ENCODE measurements around the gene GRID1.

Gene GRID1

DNA sequence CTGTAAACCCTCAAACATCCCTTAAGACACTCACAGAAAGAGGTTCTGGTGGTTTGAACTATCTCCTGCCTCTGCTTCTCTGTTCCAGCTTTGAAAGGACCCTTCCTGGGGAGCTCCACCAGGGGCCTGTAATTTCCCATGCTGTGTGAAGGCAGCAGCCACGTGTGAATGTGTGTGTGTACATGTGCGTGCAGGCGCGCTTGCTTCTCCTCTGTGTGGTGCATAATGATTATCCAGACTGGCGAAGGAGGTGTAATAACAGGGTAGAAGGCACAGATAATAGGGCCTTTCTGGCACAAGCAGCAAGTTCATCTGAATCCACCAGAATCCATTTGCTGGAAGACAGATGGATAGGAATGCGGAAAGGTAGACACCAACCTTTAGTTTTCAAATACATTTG lies 466.5 kb downstream of the GRID1 start:
- Histone ChIP-seq H3K9ac (ENCODE audit: low read depth, low read length) (no peak overlapping the region), H3K4me1 (ENCODE audit: insufficient read depth, low read length) (no peaks in the 10 kb centered on the region), H3K27ac (ENCODE audit: low read length) (no peak overlapping the region), H3K9me3 (ENCODE audit: insufficient read depth, low read depth, low read length) (no peaks in the 10 kb centered on the region), H3K36me3 (ENCODE audit: insufficient read depth, low read depth, low read length) (no peaks in the 10 kb centered on the region), H3K4me3 (ENCODE audit: low read length) (no peak overlapping the region), H3K27me3 (ENCODE audit: insufficient read depth, low read length) (no peaks in the 10 kb centered on the region)

DNA sequence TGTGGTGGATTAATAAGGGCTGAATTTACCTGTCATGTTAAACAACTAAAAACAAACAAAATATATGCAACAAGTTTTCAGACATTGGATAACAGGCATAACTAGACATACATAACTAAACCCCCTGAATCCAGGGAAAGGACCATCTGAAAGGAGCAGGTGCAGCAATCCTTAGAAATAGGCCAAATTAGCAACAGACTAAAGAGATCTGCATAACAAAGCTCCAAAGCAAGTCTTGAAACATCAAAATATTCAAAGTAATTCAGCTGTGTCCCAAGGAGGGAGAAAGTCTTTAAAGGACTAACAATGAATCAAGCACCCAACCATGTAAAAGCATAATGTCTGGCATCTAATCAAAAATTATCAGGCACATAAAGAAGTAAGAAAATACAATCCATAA lies 475.1 kb downstream of the GRID1 start:
- H3K4me3 ChIP-seq (ENCODE audit: low read length), result no peak overlapping the region
- no peak overlapping the region for H3K9ac ChIP-seq (ENCODE audit: low read depth, low read length)
- no peak overlapping the region for H3K27ac ChIP-seq (ENCODE audit: low read length)
- no peaks in the 10 kb centered on the region for H3K9me3 ChIP-seq (ENCODE audit: insufficient read depth, low read depth, low read length)
- H3K27me3 ChIP-seq (ENCODE audit: insufficient read depth, low read length), result no peaks in the 10 kb centered on the region
- H3K4me1 ChIP-seq (ENCODE audit: insufficient read depth, low read length), result peaks cover 18% of the 10 kb centered on the region
- H3K36me3 ChIP-seq (ENCODE audit: insufficient read depth, low read depth, low read length), result no peaks in the 10 kb centered on the region

DNA sequence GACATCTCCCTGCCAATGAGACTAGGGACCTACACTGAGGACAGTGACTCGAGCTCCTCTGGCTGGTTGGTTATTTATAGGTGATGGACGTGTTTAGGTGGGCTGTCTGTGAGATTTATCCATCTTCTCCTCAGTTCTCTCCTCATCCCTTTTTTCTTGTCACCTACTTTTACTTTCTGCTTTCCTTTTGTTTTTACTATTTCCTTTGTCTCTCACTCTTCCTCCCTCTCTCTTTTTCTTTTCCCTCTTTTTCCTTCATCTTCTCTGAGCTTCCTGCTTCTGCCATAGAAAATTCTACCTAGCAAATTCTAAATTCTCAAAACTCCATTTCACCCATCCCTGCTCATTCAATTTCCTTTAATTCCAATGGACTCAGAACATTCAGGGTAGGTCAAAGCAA lies 478.0 kb downstream of the GRID1 start:
- H3K27me3 ChIP-seq (ENCODE audit: insufficient read depth, low read length), result no peaks in the 10 kb centered on the region
- H3K36me3 ChIP-seq (ENCODE audit: insufficient read depth, low read depth, low read length), result no peaks in the 10 kb centered on the region

DNA sequence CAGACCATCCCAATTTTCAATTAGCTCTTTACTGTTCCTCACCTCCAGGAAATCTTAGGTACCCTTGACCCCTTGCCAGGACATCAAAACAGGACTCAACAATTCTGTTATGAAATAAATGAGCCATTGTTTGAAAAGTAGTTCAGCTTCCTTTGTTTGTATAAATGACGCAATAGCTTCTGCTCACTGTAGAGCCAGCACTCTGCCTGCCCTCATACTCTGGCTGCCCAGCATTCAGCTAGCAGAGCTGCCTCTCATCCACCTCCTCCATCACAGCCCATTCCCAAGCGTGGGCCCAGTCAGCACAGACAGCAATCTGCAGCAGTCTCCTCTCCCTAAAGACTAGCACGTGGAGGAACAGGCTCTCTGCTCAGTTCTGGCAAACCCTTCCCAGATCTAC lies 478.6 kb downstream of the GRID1 start:
- peaks cover 14% of the 10 kb centered on the region for H3K4me1 ChIP-seq (ENCODE audit: insufficient read depth, low read length)
- H3K4me3 ChIP-seq (ENCODE audit: low read length), result no peak overlapping the region
- H3K27ac ChIP-seq (ENCODE audit: low read length), result no peak overlapping the region
- no peaks in the 10 kb centered on the region for H3K27me3 ChIP-seq (ENCODE audit: insufficient read depth, low read length)
- H3K9ac ChIP-seq (ENCODE audit: low read depth, low read length), result no peak overlapping the region
- H3K9me3 ChIP-seq (ENCODE audit: insufficient read depth, low read depth, low read length), result no peaks in the 10 kb centered on the region
- H3K36me3 ChIP-seq (ENCODE audit: insufficient read depth, low read depth, low read length), result no peaks in the 10 kb centered on the region

More for the DNA sequence above, 478.0 kb downstream of the GRID1 start:
- peaks cover 18% of the 10 kb centered on the region for H3K4me1 ChIP-seq (ENCODE audit: insufficient read depth, low read length)
- H3K4me3 ChIP-seq (ENCODE audit: low read length), result no peak overlapping the region
- H3K9ac ChIP-seq (ENCODE audit: low read depth, low read length), result no peak overlapping the region
- H3K27ac ChIP-seq (ENCODE audit: low read length), result no peak overlapping the region
- H3K9me3 ChIP-seq (ENCODE audit: insufficient read depth, low read depth, low read length), result no peaks in the 10 kb centered on the region

DNA sequence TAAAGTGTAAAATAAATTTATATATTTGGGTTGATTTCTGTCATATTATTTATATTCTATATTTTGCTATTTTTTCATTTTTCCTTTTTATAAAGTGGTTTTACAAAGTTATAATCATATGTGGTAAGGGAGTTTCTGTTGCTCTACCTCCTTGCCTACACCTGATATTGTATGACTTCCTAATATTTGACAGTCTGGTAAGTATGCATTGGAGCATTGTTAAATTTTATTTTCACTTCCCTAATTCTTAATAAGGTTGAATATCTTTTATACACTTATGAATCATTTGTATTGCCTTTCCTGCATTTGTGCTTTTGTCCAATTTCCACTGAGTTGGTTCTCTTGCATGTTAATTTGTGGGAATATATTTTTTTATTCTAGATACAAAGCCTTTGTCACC lies 492.4 kb downstream of the GRID1 start:
- no peaks in the 10 kb centered on the region for H3K36me3 ChIP-seq (ENCODE audit: insufficient read depth, low read depth, low read length)

DNA sequence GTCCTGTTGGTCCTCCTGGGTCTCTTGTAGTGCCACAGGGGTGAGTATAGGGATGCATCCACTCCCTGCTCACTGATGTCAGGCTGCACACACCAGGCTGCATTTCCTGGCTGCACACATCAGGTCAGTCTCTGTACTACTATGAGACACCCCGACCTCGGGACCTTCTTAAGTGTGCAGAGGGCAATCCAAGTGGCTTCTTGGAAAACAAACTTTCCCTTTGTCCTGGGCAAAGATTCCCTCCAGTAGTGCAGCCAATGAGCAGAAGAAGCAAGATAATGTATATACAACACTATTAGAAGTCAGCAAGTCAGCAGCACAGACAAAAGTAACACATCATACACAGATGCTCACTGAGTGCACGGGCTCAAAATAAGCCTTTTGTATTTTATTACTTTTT lies 493.5 kb downstream of the GRID1 start:
- no peaks in the 10 kb centered on the region for H3K4me1 ChIP-seq (ENCODE audit: insufficient read depth, low read length)
- no peak overlapping the region for H3K27ac ChIP-seq (ENCODE audit: low read length)
- H3K4me3 ChIP-seq (ENCODE audit: low read length), result no peak overlapping the region
- H3K36me3 ChIP-seq (ENCODE audit: insufficient read depth, low read depth, low read length), result no peaks in the 10 kb centered on the region
- H3K9me3 ChIP-seq (ENCODE audit: insufficient read depth, low read depth, low read length), result peaks cover 8% of the 10 kb centered on the region
- H3K9ac ChIP-seq (ENCODE audit: low read depth, low read length), result no peak overlapping the region
- no peaks in the 10 kb centered on the region for H3K27me3 ChIP-seq (ENCODE audit: insufficient read depth, low read length)

More for the DNA sequence above, 492.4 kb downstream of the GRID1 start:
- no peak overlapping the region for H3K27ac ChIP-seq (ENCODE audit: low read length)
- peaks cover 8% of the 10 kb centered on the region for H3K9me3 ChIP-seq (ENCODE audit: insufficient read depth, low read depth, low read length)
- no peaks in the 10 kb centered on the region for H3K27me3 ChIP-seq (ENCODE audit: insufficient read depth, low read length)
- H3K9ac ChIP-seq (ENCODE audit: low read depth, low read length), result no peak overlapping the region
- H3K4me1 ChIP-seq (ENCODE audit: insufficient read depth, low read length), result no peaks in the 10 kb centered on the region
- H3K4me3 ChIP-seq (ENCODE audit: low read length), result no peak overlapping the region

DNA sequence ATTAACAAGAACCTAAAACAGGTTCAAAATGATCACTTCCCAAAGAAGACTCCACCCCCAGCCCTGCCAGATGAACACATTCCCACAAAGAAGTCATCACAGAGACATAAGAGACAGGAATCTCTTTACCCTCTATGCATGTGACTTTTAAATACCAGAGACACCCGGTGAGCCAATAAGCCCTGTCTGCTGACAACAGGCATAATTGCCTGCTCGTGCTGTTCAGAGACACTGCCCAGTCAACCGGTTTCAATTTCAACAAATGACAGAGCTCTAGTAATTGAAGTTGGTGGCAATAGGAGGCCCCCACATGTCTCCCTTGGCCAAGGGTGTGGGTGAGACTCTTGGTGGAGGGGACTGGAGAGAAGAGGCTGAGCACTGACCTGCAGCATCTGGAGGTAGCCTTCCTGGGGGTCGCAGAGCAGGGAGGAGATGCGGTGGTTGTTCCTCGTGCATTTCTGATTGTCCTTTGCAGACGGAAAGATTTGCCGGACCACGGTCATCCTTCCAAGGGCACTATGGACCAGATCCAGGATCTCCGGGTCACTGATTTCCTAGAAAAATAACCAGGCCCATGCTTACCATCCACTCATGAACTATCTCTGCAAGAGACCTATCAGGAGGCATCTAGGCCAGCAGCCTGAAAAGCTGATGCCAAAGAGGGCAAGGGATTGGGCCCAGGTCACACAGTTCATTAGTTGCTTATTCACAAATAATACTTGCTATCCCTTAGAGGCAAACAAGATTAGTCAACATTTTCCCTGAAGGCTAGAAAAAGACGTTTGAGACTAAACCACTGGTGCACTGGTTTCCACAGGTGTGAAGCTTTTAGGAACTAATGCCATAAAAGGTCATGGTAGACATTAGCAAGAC lies 497.7 kb downstream of the GRID1 start:
- H3K4me1 ChIP-seq (ENCODE audit: insufficient read depth, low read length), result no peaks in the 10 kb centered on the region
- no peaks in the 10 kb centered on the region for H3K27me3 ChIP-seq (ENCODE audit: insufficient read depth, low read length)
- no peaks in the 10 kb centered on the region for H3K9me3 ChIP-seq (ENCODE audit: insufficient read depth, low read depth, low read length)
- H3K27ac ChIP-seq (ENCODE audit: low read length), result no peak overlapping the region
- H3K9ac ChIP-seq (ENCODE audit: low read depth, low read length), result no peak overlapping the region
- no peak overlapping the region for H3K4me3 ChIP-seq (ENCODE audit: low read length)
- no peaks in the 10 kb centered on the region for H3K36me3 ChIP-seq (ENCODE audit: insufficient read depth, low read depth, low read length)

DNA sequence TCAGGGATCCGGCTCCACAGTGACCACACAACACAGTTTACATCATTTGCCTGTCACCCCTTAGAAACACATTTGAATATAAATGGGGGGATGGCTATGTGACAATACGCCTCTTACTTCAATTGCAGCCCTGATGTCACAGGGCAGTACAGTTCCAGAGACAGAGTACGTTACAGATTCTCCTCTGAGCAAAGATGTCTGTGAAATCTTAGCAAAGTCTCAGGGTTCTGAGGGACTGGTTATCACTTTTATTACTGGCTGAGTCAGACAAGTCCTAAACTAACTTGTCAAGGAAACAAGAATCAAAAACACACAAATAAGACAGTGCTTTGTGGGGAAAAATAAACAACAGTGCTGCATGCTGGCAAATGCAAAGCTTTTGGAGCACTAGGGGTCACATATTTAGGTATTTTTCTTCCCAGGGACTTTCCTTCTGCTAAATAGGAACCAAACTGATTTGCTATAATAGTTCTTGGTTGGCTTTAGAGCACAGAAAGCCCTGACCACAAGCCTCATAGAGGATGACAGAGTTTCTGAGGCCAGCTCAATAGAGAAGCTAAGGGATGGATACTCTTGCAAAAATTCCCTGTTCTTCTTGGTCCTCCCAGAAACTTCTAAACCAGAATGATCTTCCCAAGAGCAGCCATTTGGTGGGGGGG lies 501.6 kb downstream of the GRID1 start:
- Histone ChIP-seq H3K4me1 (ENCODE audit: insufficient read depth, low read length) (no peaks in the 10 kb centered on the region; the same call in 1 of the 2 replicates), H3K27me3 (ENCODE audit: insufficient read depth, low read length) (no peaks in the 10 kb centered on the region), H3K4me3 (ENCODE audit: low read length) (no peak overlapping the region), H3K9me3 (ENCODE audit: insufficient read depth, low read depth, low read length) (no peaks in the 10 kb centered on the region), H3K36me3 (ENCODE audit: insufficient read depth, low read depth, low read length) (no peaks in the 10 kb centered on the region), H3K27ac (ENCODE audit: low read length) (no peak overlapping the region), H3K9ac (ENCODE audit: low read depth, low read length) (no peak overlapping the region)

DNA sequence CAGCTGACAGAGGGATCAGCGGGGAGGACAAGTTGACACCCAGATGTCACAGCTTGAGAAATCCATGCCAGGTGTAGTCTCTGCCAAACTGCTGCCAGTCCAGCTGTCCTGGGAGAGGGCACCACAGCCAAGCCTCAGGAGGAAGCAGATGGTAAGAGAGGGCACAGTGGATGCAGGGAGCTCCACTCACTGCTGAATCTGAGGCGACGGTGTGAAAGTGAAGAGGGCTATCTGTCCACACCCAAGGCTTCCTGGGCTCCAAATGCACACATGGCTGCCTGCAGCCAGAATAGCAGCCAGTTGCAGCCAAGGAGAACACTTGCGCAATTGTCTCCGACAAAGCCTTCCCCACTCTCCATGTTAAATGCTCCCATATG lies 502.4 kb downstream of the GRID1 start:
- Histone ChIP-seq H3K4me3 (ENCODE audit: low read length) (no peak overlapping the region), H3K36me3 (ENCODE audit: insufficient read depth, low read depth, low read length) (no peaks in the 10 kb centered on the region), H3K4me1 (ENCODE audit: insufficient read depth, low read length) (no peaks in the 10 kb centered on the region; the same call in 1 of the 2 replicates), H3K9ac (ENCODE audit: low read depth, low read length) (no peak overlapping the region), H3K27ac (ENCODE audit: low read length) (no peak overlapping the region), H3K9me3 (ENCODE audit: insufficient read depth, low read depth, low read length) (no peaks in the 10 kb centered on the region), H3K27me3 (ENCODE audit: insufficient read depth, low read length) (no peaks in the 10 kb centered on the region)

DNA sequence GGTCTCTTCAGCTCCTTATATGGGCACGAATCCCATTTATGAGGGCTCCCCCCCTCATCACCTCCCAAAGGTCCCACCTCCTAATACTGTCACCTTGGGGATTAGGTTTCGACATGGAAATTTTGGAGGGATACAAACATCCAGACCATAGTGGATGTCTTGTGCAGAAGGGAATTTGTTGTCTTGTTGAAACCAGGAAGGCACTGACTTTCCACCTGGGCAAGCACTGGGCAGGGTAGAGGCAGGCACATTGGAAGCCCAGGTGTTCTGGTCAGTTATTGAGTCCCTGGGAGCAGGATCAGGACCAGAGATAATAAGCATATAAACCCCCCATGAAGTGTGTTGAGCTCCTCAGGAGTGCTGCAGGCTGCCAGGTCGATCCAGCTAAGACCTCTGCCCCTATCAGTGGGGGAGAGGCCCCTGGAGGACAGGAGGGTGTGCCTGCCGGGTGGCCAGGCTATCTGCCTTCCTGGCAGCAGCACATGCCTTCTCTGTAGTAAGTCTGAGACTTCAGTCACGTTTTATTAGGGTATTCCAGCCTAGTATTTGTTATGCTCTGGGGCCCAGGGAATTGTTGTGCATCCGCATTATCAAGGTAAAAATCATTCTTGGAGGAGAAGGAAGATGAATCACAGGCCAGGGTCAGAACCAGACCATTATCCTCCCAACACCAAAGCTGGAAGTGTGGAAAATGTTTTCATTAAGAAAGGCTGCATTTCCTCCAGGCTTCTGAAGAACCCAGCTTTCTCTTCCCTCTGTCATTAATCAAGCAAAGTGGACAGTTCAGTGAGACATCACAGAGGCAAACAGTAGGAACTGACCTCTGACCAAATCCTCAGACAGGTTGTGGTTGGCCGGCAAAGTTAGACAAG lies 503.1 kb downstream of the GRID1 start:
- H3K27ac ChIP-seq (ENCODE audit: low read length), result no peak overlapping the region
- no peaks in the 10 kb centered on the region for H3K9me3 ChIP-seq (ENCODE audit: insufficient read depth, low read depth, low read length)

DNA sequence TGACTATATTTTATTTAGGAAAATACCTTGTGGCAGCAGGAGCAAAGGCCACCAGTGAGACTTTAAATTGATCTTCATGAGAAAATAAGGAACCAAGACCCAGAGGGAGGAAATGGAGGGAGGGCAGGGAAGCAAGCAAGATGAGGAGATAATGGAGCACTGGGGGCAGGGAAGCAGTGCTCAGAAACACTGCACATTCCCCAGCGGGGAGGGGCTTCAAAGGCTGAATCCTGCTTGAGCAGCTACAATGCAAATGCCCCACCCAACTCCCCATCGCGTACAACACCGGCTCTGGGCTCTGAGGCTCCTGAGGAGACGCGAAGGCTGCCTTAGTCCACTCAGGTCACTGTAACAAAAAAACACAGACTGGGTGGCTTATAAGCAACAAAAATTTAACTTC lies 503.8 kb downstream of the GRID1 start:
- no peaks in the 10 kb centered on the region for H3K27me3 ChIP-seq (ENCODE audit: insufficient read depth, low read length)

More for the DNA sequence above, 503.1 kb downstream of the GRID1 start:
- no peaks in the 10 kb centered on the region for H3K27me3 ChIP-seq (ENCODE audit: insufficient read depth, low read length)
- no peak overlapping the region for H3K4me3 ChIP-seq (ENCODE audit: low read length)
- no peak overlapping the region for H3K9ac ChIP-seq (ENCODE audit: low read depth, low read length)
- no peaks in the 10 kb centered on the region; the same call in 1 of the 2 replicates for H3K4me1 ChIP-seq (ENCODE audit: insufficient read depth, low read length)
- H3K36me3 ChIP-seq (ENCODE audit: insufficient read depth, low read depth, low read length), result no peaks in the 10 kb centered on the region

More for the DNA sequence above, 503.8 kb downstream of the GRID1 start:
- Histone ChIP-seq H3K27ac (ENCODE audit: low read length) (no peak overlapping the region), H3K4me3 (ENCODE audit: low read length) (no peak overlapping the region), H3K36me3 (ENCODE audit: insufficient read depth, low read depth, low read length) (no peaks in the 10 kb centered on the region), H3K9ac (ENCODE audit: low read depth, low read length) (no peak overlapping the region), H3K9me3 (ENCODE audit: insufficient read depth, low read depth, low read length) (no peaks in the 10 kb centered on the region), H3K4me1 (ENCODE audit: insufficient read depth, low read length) (no peaks in the 10 kb centered on the region; the same call in 1 of the 2 replicates)

All from iPS-20b (cell line).